ENCODE measurements around the gene ASGR2. TPM values are rescaled to one million over a fixed set of nuclear protein-coding genes. Genes with fewer than 3 reads are reported as not detected.

Gene ASGR2
- total RNA-seq, 4 donors from 2014 or later, result 0.32 TPM; not detected in 3

DNA sequence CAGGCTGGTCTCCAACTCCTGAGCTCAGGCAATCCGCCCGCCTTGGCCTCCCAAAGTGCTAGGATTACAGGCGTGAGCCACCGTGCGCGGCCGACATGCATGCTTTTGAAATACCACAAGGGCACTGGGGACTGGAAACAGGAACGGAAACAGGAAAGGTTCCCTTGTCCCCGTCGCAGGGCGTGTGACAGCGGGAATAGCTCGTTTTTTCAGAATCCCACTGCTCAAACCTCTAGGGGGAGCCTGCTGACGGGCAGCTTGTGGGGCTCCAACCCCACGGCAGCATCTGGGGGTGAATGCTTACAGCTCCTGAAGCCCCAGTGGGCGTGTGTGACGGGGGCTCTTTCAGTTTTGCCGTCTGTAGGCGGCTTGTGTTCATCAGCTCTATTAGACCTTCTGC lies 18.8 kb upstream of the ASGR2 start:
- no peaks in the 10 kb centered on the region for H3K9me3 ChIP-seq
- peak overlapping the region in 1 of 4 donors; percentile 12 for H3K27ac ChIP-seq
- intact Hi-C loops (cut with DNase I; ENCODE audit: low total_unique reads) (no loop called here), in situ Hi-C loops (cut with MboI; ENCODE audit: low pct_ligation_motif_present in 1 of 4, low pct_unique_long_range_greater_than_20kb in 1 of 4, low sequenced_read_pairs in 3 of 4) (loop anchor here in 2 of 4 donors (25.0 kb wide), 1 partner anchor 221 kb away; no protein-coding TSS in a partner anchor)
- TF ChIP-seq EP300 (IDR thresholded peaks at IDR 0.05; ENCODE audit: low read depth), result no peak
- TF ChIP-seq, protein P1, sequence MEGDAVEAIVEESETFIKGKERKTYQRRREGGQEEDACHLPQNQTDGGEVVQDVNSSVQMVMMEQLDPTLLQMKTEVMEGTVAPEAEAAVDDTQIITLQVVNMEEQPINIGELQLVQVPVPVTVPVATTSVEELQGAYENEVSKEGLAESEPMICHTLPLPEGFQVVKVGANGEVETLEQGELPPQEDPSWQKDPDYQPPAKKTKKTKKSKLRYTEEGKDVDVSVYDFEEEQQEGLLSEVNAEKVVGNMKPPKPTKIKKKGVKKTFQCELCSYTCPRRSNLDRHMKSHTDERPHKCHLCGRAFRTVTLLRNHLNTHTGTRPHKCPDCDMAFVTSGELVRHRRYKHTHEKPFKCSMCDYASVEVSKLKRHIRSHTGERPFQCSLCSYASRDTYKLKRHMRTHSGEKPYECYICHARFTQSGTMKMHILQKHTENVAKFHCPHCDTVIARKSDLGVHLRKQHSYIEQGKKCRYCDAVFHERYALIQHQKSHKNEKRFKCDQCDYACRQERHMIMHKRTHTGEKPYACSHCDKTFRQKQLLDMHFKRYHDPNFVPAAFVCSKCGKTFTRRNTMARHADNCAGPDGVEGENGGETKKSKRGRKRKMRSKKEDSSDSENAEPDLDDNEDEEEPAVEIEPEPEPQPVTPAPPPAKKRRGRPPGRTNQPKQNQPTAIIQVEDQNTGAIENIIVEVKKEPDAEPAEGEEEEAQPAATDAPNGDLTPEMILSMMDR (IDR thresholded peaks at IDR 0.05), result peak in 1 of 5 experiments; percentile 16
- H3K4me3 ChIP-seq, result no peak overlapping the region
- H3K27me3 ChIP-seq, result peaks cover 30% of the 10 kb centered on the region
- 36 to 57% methylated on average over 5 to 13 of the region's 19 CpGs for WGBS, 2 donors (ENCODE audit: low coverage in 1 of 2)
- H3K4me1 ChIP-seq, result peaks cover 0 to 7% (median 0%) of the 10 kb centered on the region in 4 donors
- DNase-seq, result peak; percentile 32
- H3K36me3 ChIP-seq, result no peaks in the 10 kb centered on the region

DNA sequence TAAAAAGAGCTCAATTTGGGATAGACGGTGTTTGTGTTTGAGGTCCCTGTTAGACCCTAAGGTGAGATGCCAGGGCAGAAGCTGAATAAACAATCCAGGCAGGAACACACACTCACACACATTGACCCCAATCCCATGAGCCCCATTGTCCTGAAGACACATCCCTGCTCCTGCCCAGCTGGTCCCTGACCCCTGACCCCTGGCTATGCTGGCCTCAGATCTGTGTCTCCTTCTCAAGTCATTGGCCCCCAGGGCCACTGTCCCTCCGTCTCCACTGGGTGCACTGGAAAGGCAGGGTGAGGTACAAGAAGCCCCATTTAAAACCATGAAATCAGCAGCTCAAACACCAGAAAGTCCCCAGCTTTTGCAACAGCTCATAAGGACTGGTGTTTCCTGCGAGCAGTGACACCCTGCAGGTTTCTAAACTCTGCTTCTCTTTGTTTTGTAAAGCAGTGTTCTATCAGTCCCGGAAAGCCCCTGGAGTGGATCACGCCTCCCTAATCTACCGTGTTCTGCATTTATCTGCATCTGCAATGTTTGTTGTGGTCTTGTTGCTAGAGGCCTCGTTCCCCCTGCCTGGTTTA lies 18.0 kb upstream of the ASGR2 start:
- H3K4me3 ChIP-seq, result no peak overlapping the region
- in situ Hi-C loops (cut with MboI; ENCODE audit: low pct_ligation_motif_present in 1 of 4, low pct_unique_long_range_greater_than_20kb in 1 of 4, low sequenced_read_pairs in 3 of 4) (loop anchor here in 2 of 4 donors (25.0 kb wide), 1 partner anchor 220 kb away; no protein-coding TSS in a partner anchor), intact Hi-C loops (cut with DNase I; ENCODE audit: low total_unique reads) (no loop called here)
- peaks cover 28% of the 10 kb centered on the region for H3K27me3 ChIP-seq
- H3K4me1 ChIP-seq, result peaks cover 0 to 7% (median 0%) of the 10 kb centered on the region in 4 donors
- DNase-seq, result peak; percentile 27
- 38 to 44% methylated on average over 6 to 7 of the region's 7 CpGs for WGBS, 2 donors (ENCODE audit: low coverage in 1 of 2)
- no peaks in the 10 kb centered on the region for H3K36me3 ChIP-seq
- no peak for TF ChIP-seq POLR2A (IDR thresholded peaks at IDR 0.05)
- no peaks in the 10 kb centered on the region for H3K9me3 ChIP-seq
- peak overlapping the region; percentile 40 to 66 (median 44) for H3K27ac ChIP-seq

DNA sequence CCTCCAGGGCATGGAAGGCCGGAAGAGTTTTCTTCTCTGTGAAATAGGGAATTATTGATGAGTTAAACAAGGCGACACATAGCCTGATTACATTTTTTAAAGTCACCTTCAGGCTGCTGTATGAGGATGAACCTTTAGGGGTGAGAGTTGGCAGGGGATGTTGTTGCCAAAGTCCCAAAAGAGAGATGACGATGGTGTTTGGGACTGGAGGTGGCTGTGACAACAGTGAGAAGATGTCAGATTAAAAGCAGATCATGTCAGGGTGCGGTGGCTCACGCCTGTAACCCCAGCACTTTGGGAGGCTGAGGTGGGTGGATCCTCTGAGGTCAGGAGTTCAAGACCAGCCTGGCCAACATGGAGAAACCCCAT lies 16.8 kb upstream of the ASGR2 start:
- Histone ChIP-seq H3K9me3 (no peaks in the 10 kb centered on the region), H3K36me3 (no peaks in the 10 kb centered on the region), H3K4me3 (no peak overlapping the region), H3K4me1 (peaks cover 0 to 7% (median 0%) of the 10 kb centered on the region in 4 donors), H3K27ac (peak overlapping the region; percentile 13 to 46 (median 31)), H3K27me3 (peaks cover 17% of the 10 kb centered on the region)
- WGBS, 2 donors (ENCODE audit: low coverage in 1 of 2), result 85% methylated on average over 5 of the region's 5 CpGs; no CpG with 5 or more reads in 1 of the 2 donors
- intact Hi-C loops (cut with DNase I; ENCODE audit: low total_unique reads) (loop anchor here (2.0 kb wide), 1 partner anchor 77 kb away; no protein-coding TSS in a partner anchor), in situ Hi-C loops (cut with MboI; ENCODE audit: low pct_ligation_motif_present in 1 of 4, low pct_unique_long_range_greater_than_20kb in 1 of 4, low sequenced_read_pairs in 3 of 4) (loop anchor here in 2 of 4 donors (25.0 kb wide), 1 partner anchor 219 kb away; no protein-coding TSS in a partner anchor)
- TF ChIP-seq, protein P1 (IDR thresholded peaks at IDR 0.05), result no peak
- TF ChIP-seq POLR2A (IDR thresholded peaks at IDR 0.05) (no peak), POLR2AphosphoS5 (IDR thresholded peaks at IDR 0.05) (no peak), EP300 (IDR thresholded peaks at IDR 0.05; ENCODE audit: low read depth) (no peak)
- no peak for DNase-seq

DNA sequence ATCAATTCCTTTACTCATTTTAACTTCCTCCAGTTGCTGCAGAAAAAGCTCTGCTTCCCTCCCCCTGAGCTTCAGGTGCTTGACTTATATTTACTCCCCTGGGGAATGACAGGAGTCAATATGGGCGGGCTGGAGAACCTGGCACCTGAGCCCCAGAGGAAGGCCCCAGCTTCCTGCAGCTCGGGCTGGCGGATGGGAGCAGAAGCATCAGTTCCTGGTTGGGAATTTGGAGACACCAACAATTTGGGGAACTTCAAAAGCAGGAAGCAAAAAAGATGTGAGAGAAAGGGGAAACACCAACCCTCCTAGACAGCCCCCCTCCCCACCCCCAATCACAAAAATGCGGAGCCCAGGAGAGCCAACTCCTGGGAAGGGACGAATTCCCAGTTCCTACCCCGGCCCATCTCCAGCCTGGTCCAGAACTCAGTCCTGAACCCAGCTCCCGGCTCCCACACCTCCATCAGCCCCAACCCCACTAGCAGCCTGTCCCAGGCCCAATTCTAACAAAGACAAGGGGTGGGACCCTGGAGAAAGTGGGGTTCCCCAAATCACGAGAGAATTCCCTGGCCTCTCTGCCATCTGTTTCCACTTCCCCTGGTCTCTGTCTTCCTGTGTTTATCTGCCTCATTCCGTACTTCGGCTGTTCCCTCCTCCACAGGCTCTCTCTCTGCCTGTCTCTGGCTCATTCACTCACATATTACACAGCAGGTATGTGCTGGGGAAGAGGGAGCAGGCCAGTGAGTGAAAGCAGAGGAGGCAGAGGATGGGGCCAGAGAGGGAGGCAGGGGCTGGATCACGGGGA lies 16.2 kb upstream of the ASGR2 start:
- TF ChIP-seq EP300 (IDR thresholded peaks at IDR 0.05; ENCODE audit: low read depth) (no peak), POLR2AphosphoS5 (IDR thresholded peaks at IDR 0.05) (no peak), POLR2A (IDR thresholded peaks at IDR 0.05) (no peak)
- TF ChIP-seq, protein P1 (IDR thresholded peaks at IDR 0.05), result no peak
- intact Hi-C loops (cut with DNase I; ENCODE audit: low total_unique reads), result loop anchor here (2.0 kb wide), 1 partner anchor 76 kb away; no protein-coding TSS in a partner anchor
- H3K4me1 ChIP-seq, result peaks cover 0 to 3% (median 0%) of the 10 kb centered on the region in 4 donors
- no peaks in the 10 kb centered on the region for H3K9me3 ChIP-seq
- DNase-seq, result no peak
- in situ Hi-C loops (cut with MboI; ENCODE audit: low pct_ligation_motif_present in 1 of 4, low pct_unique_long_range_greater_than_20kb in 1 of 4, low sequenced_read_pairs in 3 of 4), result loop anchor here in 2 of 4 donors (25.0 kb wide), 1 partner anchor 219 kb away; no protein-coding TSS in a partner anchor
- H3K4me3 ChIP-seq, result no peak overlapping the region
- WGBS, 2 donors (ENCODE audit: low coverage in 1 of 2), result 48% methylated on average over 11 of the region's 11 CpGs; no CpG with 5 or more reads in 1 of the 2 donors
- no peaks in the 10 kb centered on the region for H3K36me3 ChIP-seq
- H3K27ac ChIP-seq, result peak overlapping the region; percentile 13 to 46 (median 31)
- H3K27me3 ChIP-seq, result peaks cover 16% of the 10 kb centered on the region

All from transverse colon (tissue), 4 donors.